ENCODE results near the gene OLA1.

The OLA1 gene

DNA sequence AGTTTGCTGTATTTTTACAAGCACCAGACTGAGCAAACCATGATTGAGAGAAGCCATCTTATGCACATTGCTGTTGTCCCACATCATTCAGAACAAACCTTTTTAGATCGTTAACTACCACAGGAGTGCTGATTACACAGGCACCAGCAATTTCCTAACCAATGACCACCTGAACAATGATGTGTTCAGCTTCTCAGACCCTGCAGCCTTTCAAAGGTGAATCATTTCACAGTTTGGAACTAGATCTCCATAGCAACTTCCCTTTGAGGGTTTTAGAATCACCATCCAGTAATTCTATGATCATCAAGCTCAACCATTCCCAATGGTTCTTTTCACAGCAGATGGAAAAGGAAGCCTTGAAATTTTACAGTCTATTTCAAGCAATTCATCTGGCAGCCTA lies 71.4 kb downstream of the OLA1 start:
- DNase-seq: no peak

DNA sequence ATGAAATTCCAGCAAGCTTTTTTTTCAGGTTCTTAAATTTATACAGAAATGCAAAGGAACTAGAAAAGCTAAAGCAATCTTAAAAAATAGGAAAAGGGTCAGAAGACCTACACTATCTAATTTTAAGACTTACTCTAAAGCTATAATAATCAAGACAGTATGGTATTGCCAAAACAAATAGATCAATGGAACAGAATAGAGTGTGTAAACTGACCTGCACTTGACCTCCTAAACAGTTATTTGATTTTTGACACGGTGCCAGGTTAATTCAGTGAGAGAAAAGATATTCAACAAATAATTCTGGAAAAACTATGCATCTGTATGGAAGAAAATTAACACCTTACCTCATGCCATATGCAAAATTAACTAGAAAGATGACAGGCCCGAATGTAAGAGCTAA lies 73.6 kb downstream of the OLA1 start:
- DNase-seq: no peak

DNA sequence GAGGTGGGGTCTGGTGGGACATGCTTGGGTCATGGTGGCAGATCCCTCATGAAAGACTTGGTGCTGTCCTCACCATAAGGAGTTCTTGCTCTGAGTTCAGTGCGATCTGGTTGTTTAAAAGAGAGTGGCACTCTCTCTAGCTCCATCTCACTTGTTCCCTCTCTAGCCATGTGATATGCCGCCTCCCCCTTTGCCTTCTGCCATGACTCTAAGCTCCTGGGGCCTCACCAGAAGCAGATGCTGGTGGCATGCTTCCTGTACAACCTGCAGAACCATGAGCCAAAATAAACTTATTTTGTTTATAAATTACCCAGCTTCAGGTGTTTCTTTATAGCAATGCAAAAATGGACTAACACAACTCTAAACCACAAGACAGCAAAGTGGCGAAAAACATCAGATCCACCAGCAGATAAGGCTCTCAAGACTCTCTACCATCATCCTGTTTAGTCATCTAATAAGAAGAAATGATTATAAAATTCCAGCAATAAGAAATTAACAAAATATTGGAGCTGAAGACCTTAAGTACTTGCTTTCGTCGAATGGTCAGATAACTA lies 75.5 kb downstream of the OLA1 start:
- DNase-seq: no peak

DNA sequence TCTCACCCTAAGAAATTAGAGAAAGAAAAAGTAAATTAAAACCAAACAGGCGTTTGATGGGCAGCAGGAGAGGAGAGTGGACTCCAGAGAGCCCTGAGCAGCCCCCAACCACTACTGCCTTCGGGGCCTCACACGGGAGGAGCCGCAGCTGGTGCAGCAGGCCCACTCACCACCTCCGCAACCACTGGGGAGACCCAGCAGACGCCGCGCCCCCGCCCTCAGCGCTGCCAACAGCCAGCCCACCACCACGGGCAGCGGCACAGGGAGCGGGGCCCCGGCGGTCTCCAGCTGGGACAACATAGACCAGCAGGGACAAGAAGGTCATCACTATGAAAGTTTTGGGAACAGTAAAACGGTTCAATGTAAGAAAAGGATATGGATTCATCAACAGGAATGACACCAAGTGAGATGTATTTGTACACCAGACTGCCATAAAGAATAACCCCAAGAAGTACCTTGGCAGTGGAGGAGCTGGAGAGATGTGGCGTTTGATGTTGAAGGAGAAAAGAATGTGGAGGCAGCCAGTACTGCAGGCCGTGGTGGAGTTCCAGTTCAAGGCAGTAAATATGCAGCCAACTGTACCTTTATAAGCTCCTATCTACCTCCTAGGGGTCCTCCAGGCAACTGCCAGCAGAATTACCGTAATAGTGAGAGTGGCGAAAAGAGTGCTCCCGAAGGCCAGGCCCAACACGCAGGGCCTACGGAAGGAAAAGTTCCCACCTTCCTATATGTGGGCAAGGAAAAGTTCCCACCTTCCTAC lies 76.5 kb downstream of the OLA1 start:
- no peak for DNase-seq

DNA sequence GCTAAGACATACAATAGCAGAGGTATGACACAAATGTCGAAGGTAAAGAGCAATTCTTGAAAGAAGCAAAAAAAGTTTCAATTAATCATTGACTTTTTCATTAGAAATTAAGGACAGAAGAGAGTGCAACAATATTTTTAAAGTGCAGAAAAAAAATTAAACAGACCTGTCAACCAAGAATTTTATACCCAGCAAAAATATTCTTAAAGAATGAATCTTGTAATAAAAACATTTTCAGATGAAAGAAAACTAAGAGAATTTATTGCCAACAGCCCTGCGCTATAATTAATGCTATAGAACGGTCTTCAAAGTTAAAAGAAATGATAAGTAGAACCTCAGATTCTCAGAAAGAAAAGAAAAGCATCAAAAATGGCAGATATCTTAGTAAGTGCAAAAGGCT lies 79.0 kb downstream of the OLA1 start:
- DNase-seq: no peak

DNA sequence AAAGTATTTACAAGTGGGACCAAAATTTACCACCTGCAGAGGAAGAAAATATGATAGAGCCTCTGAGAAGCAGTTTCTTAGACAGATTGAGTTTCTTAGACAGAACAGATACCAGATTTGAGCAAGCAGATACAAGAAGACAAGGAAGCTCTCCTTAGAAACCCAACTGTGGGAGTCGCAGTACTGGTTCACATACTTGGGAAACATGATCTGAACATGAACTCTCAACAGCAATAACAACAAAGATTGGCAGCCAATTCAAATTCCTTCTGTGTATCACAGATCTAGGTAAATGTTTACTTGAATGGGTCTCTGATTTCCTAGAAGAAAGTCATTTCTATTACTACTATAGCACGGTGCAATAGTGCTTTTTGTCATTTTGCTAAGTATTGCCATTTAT lies 82.1 kb downstream of the OLA1 start:
- DNase-seq: no peak

DNA sequence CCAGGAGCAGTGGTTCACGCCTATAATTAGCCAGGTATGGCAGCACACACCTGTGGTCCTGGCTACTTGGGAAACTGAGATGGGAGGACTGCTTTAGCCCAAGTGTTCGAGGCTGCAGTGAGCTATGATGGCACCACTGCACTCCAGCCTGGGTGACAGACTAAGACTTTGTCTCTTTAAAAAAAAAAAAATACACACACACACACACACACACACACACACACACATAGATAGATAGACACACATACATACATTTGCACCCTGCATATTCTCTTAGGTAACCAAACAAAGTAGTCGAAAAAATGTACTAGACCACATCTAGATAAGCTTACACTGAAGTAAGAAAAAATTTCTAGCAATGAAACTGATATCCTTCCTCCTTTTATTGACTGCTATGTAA lies 86.8 kb downstream of the OLA1 start:
- no peak for DNase-seq

DNA sequence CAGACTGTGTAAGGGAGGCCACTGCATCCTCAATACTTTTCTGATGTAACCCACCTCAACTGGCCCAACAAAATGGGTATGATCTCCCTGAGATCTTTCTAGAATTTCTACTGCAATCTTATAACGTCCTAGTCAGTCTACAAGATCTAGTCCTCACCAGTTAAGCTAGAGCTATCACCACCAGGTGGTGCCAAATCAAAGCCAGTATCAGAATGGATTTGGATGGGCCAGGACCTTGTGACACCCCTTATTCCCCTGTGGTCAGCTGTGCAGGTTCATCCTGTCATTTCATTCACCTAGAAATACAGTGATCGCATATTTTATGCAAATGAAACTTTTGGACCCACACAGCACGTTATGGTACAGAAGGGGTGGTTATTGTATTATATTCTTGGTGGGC lies 90.3 kb downstream of the OLA1 start:
- DNase-seq: peak; percentile 37

DNA sequence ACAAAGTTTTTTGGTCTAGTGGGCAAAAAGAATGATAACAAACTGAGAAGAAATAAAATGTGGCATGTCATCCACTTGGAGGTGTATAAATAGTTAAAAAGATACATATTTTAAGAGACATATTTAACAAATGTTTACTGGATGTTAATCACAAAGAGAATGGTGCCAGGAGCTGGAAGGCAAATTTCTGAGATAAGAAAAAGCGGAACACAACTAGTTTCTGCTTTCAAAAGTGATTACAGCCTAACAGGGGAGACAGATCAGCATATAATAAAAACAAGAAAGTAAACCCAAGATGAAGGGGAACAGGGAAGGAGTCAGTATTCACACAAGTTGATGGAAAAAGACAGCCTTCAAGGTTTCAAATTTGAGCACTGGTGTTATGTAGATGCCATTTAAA lies 91.3 kb downstream of the OLA1 start:
- no peak for DNase-seq

DNA sequence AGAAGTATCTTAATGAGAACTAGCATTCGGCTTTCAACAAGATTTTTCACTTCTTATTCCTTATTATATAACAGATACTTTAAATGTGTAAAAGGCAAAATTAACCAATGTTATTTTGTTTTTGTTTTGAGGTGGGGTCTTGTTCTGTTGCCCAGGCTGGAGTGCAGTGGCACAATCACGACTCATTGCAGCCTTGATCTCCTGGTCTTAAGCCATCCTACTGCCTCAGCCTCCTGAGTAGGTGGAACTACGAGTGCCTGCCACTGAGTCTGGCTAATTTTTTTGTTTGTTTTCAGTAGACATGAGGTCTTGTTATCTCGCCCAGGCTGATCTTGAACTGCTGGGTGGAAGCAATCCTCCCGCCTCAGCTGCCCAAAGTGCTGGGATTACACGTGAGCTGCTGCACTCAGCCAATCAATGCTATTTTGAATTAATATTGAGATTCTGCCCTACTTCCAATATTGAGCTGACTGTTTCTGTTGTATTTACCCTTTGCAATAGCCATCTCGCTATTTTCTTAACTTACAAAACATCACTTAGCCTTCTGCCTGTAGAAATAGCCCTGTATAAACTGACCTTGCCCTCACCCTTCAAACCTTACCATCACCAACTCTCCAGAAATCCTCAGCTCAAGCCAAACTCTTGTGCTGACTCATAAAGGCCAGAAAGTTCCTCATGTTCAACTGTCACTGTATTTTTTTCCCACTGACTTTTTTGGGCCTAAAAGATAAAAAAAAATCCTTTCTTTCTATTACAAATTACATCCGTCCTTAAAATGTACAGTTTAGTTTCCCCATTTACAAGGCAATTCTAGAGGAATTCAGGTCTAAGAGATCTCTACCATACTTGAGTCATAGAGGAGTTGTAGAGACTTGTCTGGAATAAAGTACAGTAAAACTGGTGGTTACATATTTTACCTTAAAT lies 94.3 kb downstream of the OLA1 start:
- DNase-seq: no peak

DNA sequence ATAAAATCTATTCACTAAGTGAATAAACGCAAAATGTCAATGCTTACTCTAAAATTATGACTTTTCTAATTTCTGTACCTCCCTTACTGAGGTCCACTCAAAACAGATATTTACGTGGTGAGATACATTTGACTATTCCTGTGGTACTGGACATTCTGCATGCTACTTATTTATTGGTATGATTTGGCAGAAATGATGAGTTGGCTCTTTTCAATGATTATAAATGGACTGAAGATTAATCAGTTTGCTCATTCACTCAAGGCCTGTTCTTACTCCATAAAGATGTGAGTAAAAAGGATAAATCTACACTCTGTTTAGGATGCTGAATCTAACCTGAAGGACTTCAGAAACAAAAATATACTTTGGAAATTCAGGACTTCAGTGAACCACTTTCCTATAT lies 98.8 kb downstream of the OLA1 start:
- DNase-seq: no peak

DNA sequence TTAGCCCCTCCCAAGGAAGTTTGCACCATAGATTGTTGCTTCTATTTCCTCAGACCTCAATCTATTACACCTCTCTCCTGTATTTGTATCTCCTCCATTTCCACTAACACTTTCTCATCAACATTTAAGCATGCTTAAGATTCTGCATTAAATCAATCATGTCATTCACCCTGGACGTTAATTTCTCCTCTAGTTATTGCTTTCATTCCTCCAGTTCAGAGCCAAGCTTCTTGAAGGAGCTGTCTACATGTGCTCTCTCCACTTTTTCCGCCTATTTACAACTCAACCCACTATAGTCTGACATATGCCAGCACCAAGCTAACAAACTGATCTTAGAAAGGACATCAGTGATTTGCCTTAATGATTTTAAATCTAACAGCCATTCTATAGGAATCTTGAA lies 99.5 kb downstream of the OLA1 start:
- no peak for DNase-seq

DNA sequence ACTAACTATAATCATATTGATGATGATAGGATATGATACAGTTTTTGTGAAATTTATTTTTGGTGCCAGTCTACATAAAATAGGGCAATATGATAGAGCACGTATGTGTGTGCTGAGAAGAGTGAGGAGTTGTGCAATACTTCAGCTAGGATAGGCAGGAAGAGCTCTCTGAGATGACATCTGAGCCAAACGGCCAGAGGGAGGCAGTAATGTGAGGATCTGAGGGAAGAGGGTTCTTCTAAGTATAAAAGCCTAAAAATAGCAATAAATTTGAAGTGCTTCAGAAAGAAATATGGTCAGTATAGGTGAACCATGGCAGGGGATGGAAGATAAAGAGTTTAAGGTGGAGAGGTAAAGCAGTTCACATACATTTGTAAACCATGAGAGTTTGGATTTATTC lies 102.5 kb downstream of the OLA1 start:
- no peak for DNase-seq

DNA sequence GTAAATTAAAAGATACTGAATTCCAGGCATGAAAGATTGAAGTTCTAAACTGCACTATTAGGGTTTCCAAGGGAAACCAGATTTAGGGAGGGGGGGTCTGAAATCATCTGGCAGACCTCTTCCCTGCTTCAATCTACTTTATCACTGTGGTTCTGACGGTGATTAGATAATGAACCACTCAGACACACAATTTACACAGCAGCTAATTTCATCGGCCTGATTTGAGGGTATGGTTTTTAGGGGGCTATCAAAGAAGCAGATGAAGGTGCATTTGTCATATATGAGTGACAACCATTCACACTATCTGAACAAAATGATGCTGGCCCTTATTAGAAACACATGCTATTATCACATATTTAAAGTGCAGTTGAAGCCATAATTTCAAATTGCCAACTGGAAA lies 106.0 kb downstream of the OLA1 start:
- no peak for DNase-seq

DNA sequence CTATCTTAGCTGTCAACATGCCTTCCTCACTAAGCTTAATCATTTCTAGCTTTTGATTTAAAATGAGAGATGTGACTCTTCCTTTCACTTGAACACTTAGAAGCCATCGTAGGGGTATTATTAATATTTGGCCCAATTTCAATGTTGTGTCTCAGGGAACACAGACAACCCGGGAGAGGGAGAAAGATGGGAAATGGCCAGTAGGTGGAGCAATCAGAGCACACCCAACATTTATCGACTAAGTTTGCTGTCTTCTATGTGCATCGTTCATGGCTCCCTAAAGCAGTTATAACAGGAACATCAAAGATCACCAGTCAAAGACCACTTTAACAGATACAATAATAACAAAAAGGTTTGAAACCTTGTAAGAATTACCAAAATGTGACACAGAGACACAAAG lies 110.2 kb downstream of the OLA1 start:
- no peak for DNase-seq

DNA sequence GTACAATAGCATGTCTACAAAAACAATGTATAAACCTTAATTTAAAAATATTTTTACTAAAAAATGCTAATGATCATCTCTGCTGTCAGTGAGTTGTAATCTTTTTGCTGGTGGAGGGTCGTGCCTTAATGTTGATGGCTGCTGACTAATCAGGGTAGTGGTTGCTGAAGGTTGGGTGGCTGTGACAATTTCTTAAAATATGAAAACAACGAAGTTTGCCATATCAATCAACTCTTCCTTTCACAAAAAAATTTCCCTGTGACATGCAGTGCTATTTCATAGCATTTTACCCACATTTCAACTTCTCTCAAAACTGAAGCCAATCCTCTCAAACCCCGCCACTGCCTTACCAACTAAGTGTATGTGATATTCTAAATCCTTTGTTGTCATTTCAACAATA lies 112.4 kb downstream of the OLA1 start:
- no peak for DNase-seq

DNA sequence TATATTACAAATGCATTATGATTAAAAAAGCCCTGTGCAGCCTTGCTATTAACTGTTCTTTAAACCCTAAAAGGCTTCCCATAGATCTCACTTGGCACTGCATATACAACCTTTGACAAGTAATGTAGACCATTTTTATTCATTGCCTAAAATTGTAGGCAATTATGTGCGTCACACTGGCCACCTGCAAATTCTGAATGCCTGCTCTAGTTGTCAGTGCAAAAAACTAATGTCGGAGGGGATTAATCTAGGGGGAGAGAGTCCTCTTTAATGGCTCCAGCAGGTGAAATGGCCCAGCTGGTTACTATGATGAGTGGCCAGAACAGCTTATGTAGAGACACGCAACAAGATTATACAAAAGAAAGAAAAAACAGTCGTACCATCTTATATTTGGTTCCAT lies 123.2 kb downstream of the OLA1 start:
- no peak for DNase-seq

DNA sequence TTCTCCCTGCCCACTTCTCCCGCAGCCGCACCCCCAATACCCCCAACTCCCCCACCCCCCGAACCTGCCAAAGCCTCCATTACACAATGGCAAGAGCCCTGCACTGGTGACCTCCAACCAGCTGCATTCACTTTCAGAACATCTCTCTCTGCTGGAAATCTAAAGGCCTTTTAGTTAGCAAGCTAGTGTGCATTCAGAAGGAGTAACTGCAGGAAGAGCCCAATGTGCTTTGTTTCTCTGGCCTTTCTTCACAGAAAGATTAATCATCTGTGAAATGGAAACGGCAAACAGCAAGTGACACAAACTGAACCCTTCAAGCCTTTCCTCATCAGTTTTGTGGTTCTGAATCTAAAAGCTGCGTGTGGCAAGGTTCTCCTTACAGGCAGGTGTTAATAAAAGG lies 124.2 kb downstream of the OLA1 start:
- no peak for DNase-seq

DNA sequence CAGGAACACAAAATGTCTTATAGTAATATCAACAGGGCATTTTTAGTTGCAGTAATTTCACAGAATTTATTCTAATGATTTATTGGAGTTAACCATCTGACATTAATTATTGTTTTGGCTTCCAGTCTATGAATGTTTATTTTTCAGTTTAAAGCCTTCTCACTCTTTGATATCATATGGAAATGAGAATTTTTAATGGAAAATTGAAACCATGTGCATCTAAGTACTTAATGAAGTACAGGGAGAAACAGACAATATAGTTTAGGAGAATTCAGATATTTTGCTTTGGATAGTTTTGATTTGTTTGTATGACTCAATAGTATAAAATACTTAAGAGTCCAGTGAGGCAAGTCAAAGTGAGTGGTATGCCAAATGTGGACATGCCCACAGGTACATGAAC lies 126.1 kb downstream of the OLA1 start:
- DNase-seq: no peak

DNA sequence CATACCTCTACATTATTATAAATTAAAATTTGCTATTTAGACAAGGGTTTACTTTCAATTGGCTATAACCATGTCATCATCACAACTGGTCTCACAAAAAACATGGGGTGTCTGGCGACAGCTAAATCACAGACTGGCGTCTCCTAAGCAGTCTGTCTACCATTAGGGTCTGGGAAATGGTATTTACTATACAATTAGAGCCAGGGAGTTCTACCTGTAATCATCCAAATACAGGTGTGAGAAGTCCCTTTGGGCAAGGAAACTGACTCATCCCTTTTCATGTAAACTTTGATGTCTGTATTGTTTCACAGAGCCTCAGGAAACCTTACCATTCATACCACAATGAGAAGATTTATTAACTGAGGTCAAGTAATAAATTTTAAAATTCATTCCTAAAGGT lies 126.7 kb downstream of the OLA1 start:
- DNase-seq: no peak

DNA sequence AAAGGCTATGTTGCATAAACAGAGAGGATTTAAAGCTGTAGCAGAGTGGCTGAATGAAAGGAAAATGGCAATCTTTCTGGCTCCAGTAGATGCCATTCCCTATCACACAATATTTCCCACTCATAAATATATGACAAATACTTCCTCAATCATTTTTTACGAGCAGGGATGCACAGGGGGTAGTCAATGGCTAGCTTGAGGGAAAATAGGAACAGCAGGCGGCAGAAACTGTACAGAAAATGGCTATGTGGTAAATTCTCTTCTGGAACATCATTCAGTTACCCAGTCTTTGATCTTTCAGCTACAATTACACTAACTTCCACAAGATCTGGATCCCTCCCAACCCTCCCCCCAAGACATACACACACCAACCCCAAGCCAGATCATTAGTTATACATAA lies 127.2 kb downstream of the OLA1 start:
- DNase-seq: no peak

DNA sequence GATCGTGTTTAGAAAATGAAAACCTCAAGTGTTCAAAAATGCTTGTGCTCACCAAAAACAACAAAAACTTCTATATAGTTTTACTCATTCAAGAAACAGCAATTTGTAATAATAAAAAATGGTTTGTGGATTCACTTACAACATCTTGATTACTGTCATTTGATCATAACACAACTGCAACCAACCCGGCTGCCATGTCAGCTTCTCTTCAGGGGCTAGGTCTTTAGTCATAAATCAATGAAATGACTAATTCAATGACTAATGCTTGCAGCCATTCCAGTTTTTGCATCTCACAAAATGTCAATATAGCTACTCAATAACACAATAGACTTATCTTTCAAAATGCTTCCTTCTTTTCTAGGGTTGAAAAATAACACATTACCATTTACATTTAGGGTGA lies 128.0 kb downstream of the OLA1 start:
- peak; percentile 5 for DNase-seq

DNA sequence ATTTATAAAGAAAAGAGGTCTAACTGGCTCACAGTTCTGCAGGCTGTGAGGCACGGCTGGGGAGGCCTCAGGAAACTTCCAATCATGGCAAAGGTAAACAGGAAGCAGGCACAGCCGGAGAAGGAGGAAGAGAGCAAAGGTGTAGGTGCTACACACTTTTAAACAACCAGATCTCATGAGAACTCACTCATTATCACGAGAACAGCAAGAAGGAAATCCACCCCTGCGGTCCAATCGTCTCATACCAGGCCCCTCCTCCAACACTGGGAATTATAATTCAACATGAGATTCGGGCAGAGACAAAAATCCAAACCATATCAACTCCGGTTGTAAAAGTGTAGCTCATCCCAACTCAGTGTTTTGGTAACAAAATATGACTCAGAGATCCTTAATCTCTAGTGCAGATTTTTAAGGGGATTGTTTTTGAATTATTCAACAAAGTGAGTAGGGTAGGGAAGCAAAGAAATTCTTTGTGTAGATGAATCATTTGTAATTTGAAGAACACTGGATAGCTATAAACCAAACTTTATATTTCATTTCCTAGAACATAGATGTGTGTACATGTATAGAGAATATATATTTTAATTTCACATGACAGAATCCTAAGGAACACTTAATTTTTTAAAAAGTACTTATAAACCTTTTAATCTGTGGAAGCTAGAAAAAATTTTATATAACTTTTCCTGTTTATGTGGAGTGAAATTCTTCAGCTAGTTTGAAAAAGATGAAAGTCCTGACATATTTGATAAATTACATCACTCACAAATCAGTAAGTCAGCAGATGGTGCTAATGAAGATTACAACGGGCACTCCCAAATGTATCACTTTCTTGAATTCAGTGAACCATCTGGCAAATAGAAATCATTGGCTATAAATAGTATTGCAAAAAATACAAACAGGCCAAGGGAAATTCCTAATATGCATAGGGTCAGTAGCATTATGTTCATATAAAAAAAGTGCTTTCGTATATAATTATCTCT lies 130.1 kb downstream of the OLA1 start:
- no peak for DNase-seq
